BLaER1 (cell line): ENCODE measurements around the gene AGXT.

Experiments
- H3K27ac ChIP-seq: shearing (Covaris generic); formaldehyde crosslinking; 2 replicates; pipeline ENCODE4 v1.8.1; 2022
- H3K27me3 ChIP-seq: shearing (Covaris generic); formaldehyde crosslinking; 2 replicates; pipeline ENCODE4 v1.8.1; 2022
- H3K36me3 ChIP-seq: shearing (Covaris generic); formaldehyde crosslinking; 2 replicates; pipeline ENCODE4 v1.8.1; 2022
- H3K4me1 ChIP-seq: shearing (Covaris generic); formaldehyde crosslinking; 2 replicates; pipeline ENCODE4 v1.8.1; 2022
- H3K4me2 ChIP-seq: shearing (Covaris generic); formaldehyde crosslinking; 2 replicates; pipeline ENCODE4 v1.8.1; 2022
- H3K4me3 ChIP-seq: shearing (Covaris generic); formaldehyde crosslinking; 2 replicates; pipeline ENCODE4 v1.8.1; 2022
- H3K9ac ChIP-seq: shearing (Covaris generic); formaldehyde crosslinking; 2 replicates; pipeline ENCODE4 v1.8.1; 2022
- H3K9me3 ChIP-seq: shearing (Covaris generic); formaldehyde crosslinking; 2 replicates; pipeline ENCODE4 v1.8.1; 2022
- H4K20me1 ChIP-seq: shearing (Covaris generic); formaldehyde crosslinking; 2 replicates; pipeline ENCODE4 v1.8.1; 2022
- Cebpa-rat ChIP-seq: shearing (Covaris generic); IDR thresholded peaks from 2 replicates; pipeline ENCODE4 v1.8.1; 2022

The AGXT gene

GRCh38 chr2:240919786-240920782 is 51.5 kb downstream of the AGXT start:
- no peak for TF ChIP-seq Cebpa-rat
- no peaks in the 10 kb centered on the region for H4K20me1 ChIP-seq
- H3K9me3 ChIP-seq: no peaks in the 10 kb centered on the region
- H3K27me3 ChIP-seq: no peaks in the 10 kb centered on the region
- no peak overlapping the region for H3K4me2 ChIP-seq
- H3K4me1 ChIP-seq: peaks cover 54% of the 10 kb centered on the region
- no peak overlapping the region for H3K4me3 ChIP-seq
- no peaks in the 10 kb centered on the region for H3K36me3 ChIP-seq
- 0 out of 2 replicates have a peak overlapping the region, but pooled peaks have one; percentile 18 for H3K27ac ChIP-seq
- no peak overlapping the region for H3K9ac ChIP-seq

GRCh38 chr2:240920783-240921231 is 52.2 kb downstream of the AGXT start:
- no peaks in the 10 kb centered on the region for H3K27me3 ChIP-seq
- H3K4me1 ChIP-seq: peaks cover 48% of the 10 kb centered on the region
- H3K4me3 ChIP-seq: no peak overlapping the region
- no peak overlapping the region for H3K9ac ChIP-seq
- H3K36me3 ChIP-seq: no peaks in the 10 kb centered on the region
- no peaks in the 10 kb centered on the region for H3K9me3 ChIP-seq
- H3K27ac ChIP-seq: 0 out of 2 replicates have a peak overlapping the region, but pooled peaks have one; percentile 20
- no peaks in the 10 kb centered on the region for H4K20me1 ChIP-seq
- TF ChIP-seq Cebpa-rat: no peak
- no peak overlapping the region for H3K4me2 ChIP-seq

- H3K4me3 ChIP-seq: no peak overlapping the region
- peak overlapping the region; percentile 54 for H3K4me2 ChIP-seq
- H3K4me1 ChIP-seq: peaks cover 51% of the 10 kb centered on the region
- TF ChIP-seq Cebpa-rat: no peak
- no peaks in the 10 kb centered on the region for H3K36me3 ChIP-seq
- H3K9ac ChIP-seq: no peak overlapping the region
- no peaks in the 10 kb centered on the region for H3K27me3 ChIP-seq
- no peaks in the 10 kb centered on the region for H4K20me1 ChIP-seq
- H3K27ac ChIP-seq: peak overlapping the region; percentile 20; the same call in 1 of the 2 replicates
- H3K9me3 ChIP-seq: no peaks in the 10 kb centered on the region
These were observed 52.8 kb downstream of the AGXT start for GRCh38 chr2:240921311-240921994.

- peaks cover 53% of the 10 kb centered on the region for H3K4me1 ChIP-seq
- H3K9me3 ChIP-seq: no peaks in the 10 kb centered on the region
- TF ChIP-seq Cebpa-rat: no peak
- H3K4me3 ChIP-seq: no peak overlapping the region
- no peaks in the 10 kb centered on the region for H4K20me1 ChIP-seq
- H3K4me2 ChIP-seq: peak overlapping the region; percentile 54
- no peaks in the 10 kb centered on the region for H3K27me3 ChIP-seq
- H3K27ac ChIP-seq: peak overlapping the region; percentile 20; the same call in 1 of the 2 replicates
- no peaks in the 10 kb centered on the region for H3K36me3 ChIP-seq
- no peak overlapping the region for H3K9ac ChIP-seq
These were observed 53.3 kb downstream of the AGXT start for GRCh38 chr2:240921995-240922244.

- H3K9me3 ChIP-seq: no peaks in the 10 kb centered on the region
- no peak for TF ChIP-seq Cebpa-rat
- H3K4me1 ChIP-seq: peaks cover 51% of the 10 kb centered on the region
- H3K27ac ChIP-seq: peak overlapping the region; percentile 20; the same call in 1 of the 2 replicates
- H3K27me3 ChIP-seq: no peaks in the 10 kb centered on the region
- no peaks in the 10 kb centered on the region for H4K20me1 ChIP-seq
- H3K4me2 ChIP-seq: peak overlapping the region; percentile 54
- H3K4me3 ChIP-seq: no peak overlapping the region
- H3K36me3 ChIP-seq: no peaks in the 10 kb centered on the region
- no peak overlapping the region for H3K9ac ChIP-seq
These were observed 53.8 kb downstream of the AGXT start for GRCh38 chr2:240922245-240922981.

- H3K27ac ChIP-seq: no peak overlapping the region
- H3K9me3 ChIP-seq: no peaks in the 10 kb centered on the region
- peak overlapping the region; percentile 54 for H3K4me2 ChIP-seq
- H3K9ac ChIP-seq: no peak overlapping the region
- no peaks in the 10 kb centered on the region for H3K27me3 ChIP-seq
- no peak for TF ChIP-seq Cebpa-rat
- H4K20me1 ChIP-seq: no peaks in the 10 kb centered on the region
- no peaks in the 10 kb centered on the region for H3K36me3 ChIP-seq
- no peak overlapping the region for H3K4me3 ChIP-seq
- peaks cover 45% of the 10 kb centered on the region for H3K4me1 ChIP-seq
These were observed 54.4 kb downstream of the AGXT start for GRCh38 chr2:240922982-240923537.

- Histone ChIP-seq H4K20me1 (no peaks in the 10 kb centered on the region), H3K9me3 (no peaks in the 10 kb centered on the region), H3K36me3 (no peaks in the 10 kb centered on the region), H3K4me1 (peaks cover 39% of the 10 kb centered on the region), H3K4me3 (no peak overlapping the region), H3K9ac (no peak overlapping the region), H3K4me2 (no peak overlapping the region), H3K27ac (no peak overlapping the region), H3K27me3 (no peaks in the 10 kb centered on the region)
- TF ChIP-seq Cebpa-rat: no peak
These were observed 56.6 kb downstream of the AGXT start for GRCh38 chr2:240925191-240925567.

- TF ChIP-seq Cebpa-rat: no peak
- Histone ChIP-seq H3K4me3 (no peak overlapping the region), H3K9me3 (no peaks in the 10 kb centered on the region), H3K4me2 (peak overlapping the region; percentile 30; the same call in 1 of the 2 replicates), H3K4me1 (peaks cover 45% of the 10 kb centered on the region), H3K27ac (0 out of 2 replicates have a peak overlapping the region, but pooled peaks have one; percentile 13), H3K9ac (no peak overlapping the region), H3K36me3 (no peaks in the 10 kb centered on the region), H4K20me1 (no peaks in the 10 kb centered on the region), H3K27me3 (no peaks in the 10 kb centered on the region)
These were observed 57.2 kb downstream of the AGXT start for GRCh38 chr2:240925568-240926515.
